Upper lobe of right lung (tissue), 1 donor: ENCODE data around the gene HHEX. TPM values are rescaled to one million over a fixed set of nuclear protein-coding genes. Genes with fewer than 3 reads are reported as not detected.

Experiments
- ATAC-seq: fragments of 200-7000 bp; cut with Tn5 transposase; one replicate; pipeline ENCODE4 v1.9.1; 2020; ENCODE audit warnings: mild to moderate bottlenecking, moderate library complexity
- DNase-seq: peaks from one replicate; pipeline ENCODE4 v3.0.0-alpha.2; 2020
- H3K27ac ChIP-seq: fragments of 200-600 bp; one replicate; pipeline ENCODE4 v1.8.0; 2022
- H3K27me3 ChIP-seq: fragments of 200-600 bp; one replicate; pipeline ENCODE4 v1.8.0; 2022; ENCODE audit warnings: mild to moderate bottlenecking
- H3K36me3 ChIP-seq: fragments of 200-600 bp; one replicate; pipeline ENCODE4 v1.8.0; 2022
- H3K4me1 ChIP-seq: fragments of 200-600 bp; one replicate; pipeline ENCODE4 v1.8.0; 2022
- H3K4me3 ChIP-seq: fragments of 200-600 bp; one replicate; pipeline ENCODE4 v1.8.0; 2022; ENCODE audit warnings: mild to moderate bottlenecking
- H3K9me3 ChIP-seq: fragments of 200-600 bp; one replicate; pipeline ENCODE4 v1.8.0; 2022
- CTCF ChIP-seq: fragments of 200-600 bp; IDR thresholded peaks from one replicate; pipeline ENCODE4 v1.8.0; 2022; ENCODE audit warnings: antibody characterized with exemption
- intact Hi-C: fragments of 100-400 bp; cut with DNase I; formaldehyde crosslinking; loops from one replicate; pipeline ENCODE4 v1.11.0; 2022
- total RNA-seq: library from RNA; stranded (reverse); fragmentation: NEBNext Ultra II Directional; extraction: Animal tissue kit (Norgen Biotek cat#: 25700); gene quantifications from one replicate; pipeline ENCODE4 v1.2.1, GENCODE V29; 2021
- donor health status: DM: no; HTN: yes; CAD: no; lungs with severe emphysema.

HHEX gene
- total RNA-seq, 1 donor from 2014 or later = 12.2 TPM

- ATAC-seq = peak; percentile 68
- no peak for TF ChIP-seq CTCF
- intact Hi-C loops = no loop called here
- Histone ChIP-seq H3K4me1 (peaks cover 5% of the 10 kb centered on the region), H3K9me3 (peaks cover 1% of the 10 kb centered on the region), H3K27me3 (peaks cover 10% of the 10 kb centered on the region), H3K4me3 (peak overlapping the region; percentile 70), H3K27ac (peak overlapping the region; percentile 89), H3K36me3 (peaks cover 8% of the 10 kb centered on the region)
- peak; percentile 87 for DNase-seq
Observed at GRCh38 chr10:92690211-92690914, 608 bp downstream of the HHEX start.

GRCh38 chr10:92690915-92691590 lies 1.3 kb downstream of the HHEX start:
- Histone ChIP-seq H3K27me3 (peaks cover 10% of the 10 kb centered on the region), H3K4me1 (peaks cover 5% of the 10 kb centered on the region), H3K9me3 (no peaks in the 10 kb centered on the region), H3K36me3 (peaks cover 12% of the 10 kb centered on the region), H3K4me3 (peak overlapping the region; percentile 70), H3K27ac (peak overlapping the region; percentile 89)
- no peak for DNase-seq
- ATAC-seq = peak; percentile 0
- TF ChIP-seq CTCF = no peak
- intact Hi-C loops = no loop called here

DNA sequence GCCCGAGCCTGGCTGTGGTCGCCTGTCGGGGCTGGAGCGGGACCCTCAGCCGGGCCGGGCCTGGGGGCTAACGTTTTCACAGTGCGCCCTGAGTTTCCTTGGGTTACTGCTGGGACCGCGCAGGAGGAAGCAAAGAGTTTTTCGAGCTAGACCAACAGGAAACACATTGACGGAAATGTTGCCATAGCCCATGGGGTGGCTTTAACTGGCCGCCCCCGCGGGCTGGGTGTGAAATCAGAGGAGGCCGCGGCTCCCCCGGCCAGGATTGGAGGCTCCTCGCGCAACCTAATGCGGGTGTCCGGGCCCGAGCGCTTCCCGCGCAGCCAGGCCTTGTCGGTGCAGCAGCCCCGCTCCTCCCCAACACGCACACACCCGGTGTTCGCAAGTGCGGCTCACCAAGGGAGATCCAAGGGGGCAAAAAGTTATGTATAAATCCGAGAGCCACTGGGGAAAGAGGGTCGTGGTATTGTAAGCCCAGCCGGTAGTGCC lies 1.9 kb downstream of the HHEX start:
- Histone ChIP-seq H3K36me3 (peaks cover 12% of the 10 kb centered on the region), H3K4me1 (peaks cover 5% of the 10 kb centered on the region), H3K9me3 (no peaks in the 10 kb centered on the region), H3K27me3 (peaks cover 10% of the 10 kb centered on the region), H3K27ac (peak overlapping the region; percentile 89), H3K4me3 (peak overlapping the region; percentile 70)
- intact Hi-C loops = no loop called here
- ATAC-seq = peak; percentile 38
- peak; percentile 86 for DNase-seq
- TF ChIP-seq CTCF = no peak

- Histone ChIP-seq H3K4me1 (peaks cover 5% of the 10 kb centered on the region), H3K4me3 (peak overlapping the region; percentile 70), H3K9me3 (no peaks in the 10 kb centered on the region), H3K36me3 (peaks cover 12% of the 10 kb centered on the region), H3K27me3 (peaks cover 10% of the 10 kb centered on the region), H3K27ac (peak overlapping the region; percentile 89)
- no peak for TF ChIP-seq CTCF
- DNase-seq (no peak), ATAC-seq (no peak)
- intact Hi-C loops = no loop called here
Observed at GRCh38 chr10:92692080-92692671, 2.4 kb downstream of the HHEX start.

- no peak for TF ChIP-seq CTCF
- peaks cover 5% of the 10 kb centered on the region for H3K4me1 ChIP-seq
- peak overlapping the region; percentile 70 for H3K4me3 ChIP-seq
- intact Hi-C loops = no loop called here
- ATAC-seq (no peak), DNase-seq (no peak)
- H3K27me3 ChIP-seq = peaks cover 10% of the 10 kb centered on the region
- no peak overlapping the region for H3K27ac ChIP-seq
- H3K36me3 ChIP-seq = peaks cover 12% of the 10 kb centered on the region
- H3K9me3 ChIP-seq = no peaks in the 10 kb centered on the region
Observed at GRCh38 chr10:92692697-92693533, 3.2 kb downstream of the HHEX start.
